A673 (cell line): ENCODE data around the gene GAL3ST2. TPM values are rescaled to one million over a fixed set of nuclear protein-coding genes. Genes with fewer than 3 reads are reported as not detected.

ENCODE experiments used
- BruUV-seq: library from RNA; stranded (reverse); fragments of 400-500 nt; replicated peaks from 2 replicates; lab custom pipeline; 2021; lab: Mats Ljungman, UMichigan
- CTCF ChIA-PET: fragments of 300-600 bp; sonication (Branson Sonifier 250); formaldehyde crosslinking; loops from one replicate; lab custom pipeline; 2022; ENCODE audit warnings: antibody characterized with exemption; lab: Charles Lee
- POLR2A ChIA-PET: fragments of 300-600 bp; sonication (Branson Sonifier 250); formaldehyde crosslinking; loops from one replicate; lab custom pipeline; 2022; ENCODE audit warnings: antibody characterized with exemption; ENCODE audit not compliant: low non-redundant PET; lab: Charles Lee
- DNase-seq: peaks from one replicate; pipeline ENCODE4 v3.0.0-alpha.2; 2015; ENCODE audit warnings: low spot score
- H3K27ac ChIP-seq: fragments of 200-600 bp; sonication (generic); 2 replicates; pipeline ENCODE4 v1.5.1; 2016; ENCODE audit warnings: mixed run types, low read depth, mild to moderate bottlenecking, mixed read lengths, antibody characterized with exemption, low read length; ENCODE audit not compliant: poor library complexity, severe bottlenecking
- H3K27me3 ChIP-seq: fragments of 200-600 bp; sonication (generic); replicated peaks from 2 replicates; pipeline ENCODE4 v1.6.1; 2017; ENCODE audit warnings: mixed run types, low read depth, mild to moderate bottlenecking, mixed read lengths, antibody characterized with exemption, low read length; ENCODE audit not compliant: insufficient read depth, poor library complexity
- H3K36me3 ChIP-seq: fragments of 200-600 bp; sonication (generic); 2 replicates; pipeline ENCODE4 v1.6.1; 2016; ENCODE audit warnings: mixed run types, mild to moderate bottlenecking, mixed read lengths, antibody characterized with exemption, low read length; ENCODE audit not compliant: insufficient read depth, poor library complexity, severe bottlenecking
- H3K4me1 ChIP-seq: fragments of 200-600 bp; sonication (generic); 2 replicates; pipeline ENCODE4 v1.6.1; 2017; ENCODE audit warnings: mixed run types, mild to moderate bottlenecking, mixed read lengths, antibody characterized with exemption, low read length; ENCODE audit not compliant: insufficient read depth, poor library complexity, severe bottlenecking
- H3K4me3 ChIP-seq: fragments of 200-600 bp; sonication (generic); 2 replicates; pipeline ENCODE4 v1.5.1; 2016; ENCODE audit warnings: low read depth, mixed run types, mild to moderate bottlenecking, mixed read lengths, low read length; ENCODE audit not compliant: poor library complexity, severe bottlenecking
- H3K9me3 ChIP-seq: fragments of 200-600 bp; sonication (generic); 2 replicates; pipeline ENCODE4 v1.6.1; 2016; ENCODE audit warnings: mixed run types, low read depth, mild to moderate bottlenecking, mixed read lengths, antibody characterized with exemption, low read length; ENCODE audit not compliant: poor library complexity, severe bottlenecking
- EZH2 ChIP-seq: fragments of 200-600 bp; sonication (generic); IDR thresholded peaks from 2 replicates; pipeline ENCODE4 v1.6.1; 2017; ENCODE audit warnings: borderline replicate concordance, low read depth, mild to moderate bottlenecking, mixed read lengths, antibody characterized with exemption, low read length; ENCODE audit not compliant: poor library complexity, severe bottlenecking
- intact Hi-C: fragments of 100-400 bp; cut with micrococcal nuclease; formaldehyde crosslinking; loops from one replicate; pipeline ENCODE4 v1.10.0; 2022; ENCODE audit not compliant: unreplicated experiment
- total RNA-seq: library from RNA; stranded (reverse); gene quantifications from 2 replicates; pipeline ENCODE4 v1.2.3, GENCODE V29; 2021
- TF ChIP-seq, protein P1 (sequence below): fragments of 300-800, 200-600 bp; sonication (generic); conservative IDR thresholded peaks from 2 replicates; pipeline ENCODE4 v1.5.1; 2017; ENCODE audit warnings: low read depth, mild to moderate bottlenecking, antibody characterized with exemption, low read length, moderate library complexity, mixed read lengths

Gene GAL3ST2
- total RNA-seq, 1 experiment from 2014 or later = 5.0 TPM

DNA sequence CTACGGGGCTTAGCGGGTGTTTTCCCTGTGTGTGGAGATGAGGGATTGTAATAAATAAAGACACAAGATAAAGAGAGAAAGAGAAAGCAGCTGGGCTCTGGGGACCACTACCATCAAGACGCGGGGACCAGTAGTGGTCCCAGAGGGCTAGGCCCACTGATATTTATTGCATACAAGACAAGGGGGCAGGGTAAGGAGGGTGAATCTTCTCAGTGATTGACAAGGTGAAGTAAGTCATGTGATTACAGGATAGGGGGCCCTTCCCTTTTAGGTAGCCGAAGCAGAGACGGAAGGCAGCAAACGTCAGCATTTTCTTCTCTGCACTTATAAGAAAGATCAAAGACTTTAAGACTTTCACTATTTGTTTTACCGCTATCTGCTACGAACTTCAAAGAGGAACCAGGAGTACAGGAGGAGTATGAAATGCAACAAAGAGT lies 4.5 kb upstream of the GAL3ST2 start:
- H3K4me3 ChIP-seq = no peak overlapping the region
- DNase-seq = no peak
- peak overlapping the region; percentile 90 for H3K27ac ChIP-seq
- no peaks in the 10 kb centered on the region for H3K36me3 ChIP-seq
- ChIA-PET POLR2A (no interaction called here), CTCF (no interaction called here)
- peaks cover 55% of the 10 kb centered on the region for H3K4me1 ChIP-seq
- intact Hi-C loops = no loop called here
- BruUV-seq = TSS peak; percentile 81
- no peaks in the 10 kb centered on the region for H3K9me3 ChIP-seq
- no peaks in the 10 kb centered on the region for H3K27me3 ChIP-seq
- TF ChIP-seq, protein P1, sequence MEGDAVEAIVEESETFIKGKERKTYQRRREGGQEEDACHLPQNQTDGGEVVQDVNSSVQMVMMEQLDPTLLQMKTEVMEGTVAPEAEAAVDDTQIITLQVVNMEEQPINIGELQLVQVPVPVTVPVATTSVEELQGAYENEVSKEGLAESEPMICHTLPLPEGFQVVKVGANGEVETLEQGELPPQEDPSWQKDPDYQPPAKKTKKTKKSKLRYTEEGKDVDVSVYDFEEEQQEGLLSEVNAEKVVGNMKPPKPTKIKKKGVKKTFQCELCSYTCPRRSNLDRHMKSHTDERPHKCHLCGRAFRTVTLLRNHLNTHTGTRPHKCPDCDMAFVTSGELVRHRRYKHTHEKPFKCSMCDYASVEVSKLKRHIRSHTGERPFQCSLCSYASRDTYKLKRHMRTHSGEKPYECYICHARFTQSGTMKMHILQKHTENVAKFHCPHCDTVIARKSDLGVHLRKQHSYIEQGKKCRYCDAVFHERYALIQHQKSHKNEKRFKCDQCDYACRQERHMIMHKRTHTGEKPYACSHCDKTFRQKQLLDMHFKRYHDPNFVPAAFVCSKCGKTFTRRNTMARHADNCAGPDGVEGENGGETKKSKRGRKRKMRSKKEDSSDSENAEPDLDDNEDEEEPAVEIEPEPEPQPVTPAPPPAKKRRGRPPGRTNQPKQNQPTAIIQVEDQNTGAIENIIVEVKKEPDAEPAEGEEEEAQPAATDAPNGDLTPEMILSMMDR = no peak
- no peak for TF ChIP-seq EZH2

DNA sequence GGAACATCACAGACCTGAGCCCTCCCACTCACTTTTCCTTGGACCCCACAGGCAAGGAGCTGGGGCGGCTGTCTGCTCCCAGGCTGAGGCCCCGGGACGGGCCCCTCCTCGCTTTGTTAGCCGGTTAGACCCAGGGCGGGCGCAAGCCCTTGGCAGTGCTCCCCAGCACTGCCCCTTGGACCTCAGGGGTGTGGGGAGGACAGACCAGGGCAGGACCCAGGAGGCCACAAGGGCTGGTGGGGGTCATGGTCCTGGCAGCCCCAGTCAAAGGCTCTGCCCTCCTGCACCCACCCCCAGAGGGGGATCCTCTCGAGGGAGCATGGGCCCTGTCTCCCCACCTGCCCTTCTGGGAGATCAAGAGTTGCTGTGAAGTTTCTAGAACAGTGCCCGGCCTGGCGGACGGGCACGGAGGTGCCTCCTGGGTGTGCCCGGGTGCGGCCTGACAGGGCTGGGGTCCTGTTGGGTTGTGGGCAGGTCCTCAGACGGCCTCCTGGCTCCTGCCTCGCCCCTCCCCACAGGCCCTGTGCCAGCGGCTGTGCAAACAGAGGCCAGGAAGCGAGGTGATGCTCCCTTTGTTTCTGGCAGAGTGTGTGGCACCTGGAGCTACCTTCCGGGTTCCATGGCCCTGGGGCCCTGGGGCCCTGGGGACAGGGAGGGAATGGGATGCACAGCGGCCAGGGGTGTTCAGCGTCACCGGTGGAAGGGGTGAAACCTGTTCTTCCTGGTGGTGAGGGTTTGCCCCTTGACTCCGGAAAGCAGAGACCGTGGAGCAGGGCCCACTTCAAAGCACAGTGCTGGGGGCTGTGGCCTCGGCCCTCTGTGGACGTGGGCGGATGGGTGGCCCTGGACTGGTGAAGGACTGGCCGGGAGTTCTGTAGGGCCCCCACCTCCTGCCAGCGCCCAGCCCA lies 2.9 kb upstream of the GAL3ST2 start:
- Histone ChIP-seq H3K27ac (peak overlapping the region; percentile 90), H3K4me3 (peak overlapping the region; percentile 28), H3K9me3 (no peaks in the 10 kb centered on the region), H3K36me3 (no peaks in the 10 kb centered on the region), H3K4me1 (peaks cover 55% of the 10 kb centered on the region), H3K27me3 (no peaks in the 10 kb centered on the region)
- CTCF ChIA-PET = no interaction called here
- no TSS peak for BruUV-seq
- TF ChIP-seq, protein P1 = no peak
- TF ChIP-seq EZH2 = no peak
- intact Hi-C loops = no loop called here
- no peak for DNase-seq
- POLR2A ChIA-PET = no interaction called here

DNA sequence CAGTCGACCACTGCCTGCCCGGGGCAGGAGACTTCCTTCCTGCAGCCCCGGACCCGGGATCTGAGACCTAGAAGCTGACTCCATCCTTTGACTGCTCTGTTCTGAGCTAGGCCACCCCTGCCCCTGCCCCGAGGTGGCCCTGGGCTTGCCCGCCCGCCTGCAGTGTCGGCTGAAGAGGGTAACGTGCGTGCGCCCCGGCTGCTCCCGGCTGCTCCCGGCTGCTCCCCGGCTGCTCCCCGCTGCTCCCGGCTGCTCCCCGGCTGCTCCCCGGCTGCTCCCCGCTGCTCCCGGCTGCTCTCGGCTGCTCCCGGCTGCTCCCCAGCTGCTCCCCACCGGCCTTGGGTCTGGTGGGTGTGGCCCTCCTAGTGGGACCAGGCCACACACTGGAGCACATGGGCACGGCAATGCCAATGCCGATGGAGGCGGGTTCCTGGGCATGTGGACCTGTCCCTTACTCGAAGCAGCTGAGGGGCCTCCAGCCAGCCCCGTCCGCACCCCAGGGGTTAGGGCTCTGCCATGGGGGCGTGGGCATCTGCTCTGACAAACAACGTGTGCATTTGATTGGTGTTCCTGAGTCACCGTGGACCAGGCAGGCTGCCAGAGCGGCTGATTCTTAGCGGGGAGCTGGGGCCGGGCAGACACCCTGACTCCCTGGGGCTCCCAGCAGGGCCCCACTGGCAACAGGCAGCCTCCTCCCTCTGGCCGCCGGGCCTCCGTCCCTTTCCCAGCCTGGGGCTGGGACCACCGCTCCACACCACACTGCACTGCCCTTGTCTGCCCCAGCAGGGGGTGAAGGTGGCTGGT lies 2.0 kb upstream of the GAL3ST2 start:
- intact Hi-C loops = no loop called here
- no peaks in the 10 kb centered on the region for H3K9me3 ChIP-seq
- ChIA-PET POLR2A (no interaction called here), CTCF (no interaction called here)
- H3K27me3 ChIP-seq = no peaks in the 10 kb centered on the region
- peak overlapping the region; percentile 28 for H3K4me3 ChIP-seq
- BruUV-seq = no TSS peak
- peaks cover 55% of the 10 kb centered on the region for H3K4me1 ChIP-seq
- no peaks in the 10 kb centered on the region for H3K36me3 ChIP-seq
- DNase-seq = peak; percentile 94
- TF ChIP-seq, protein P1 = no peak
- no peak for TF ChIP-seq EZH2
- H3K27ac ChIP-seq = peak overlapping the region; percentile 90
